Hepatocyte (in vitro differentiated cells): Measurements from ENCODE around the gene PAK2.

ENCODE experiments used
- CTCF ChIP-seq: fragments of 200-600 bp; sonication (generic); IDR thresholded peaks from 2 replicates; pipeline ENCODE4 v1.5.1; 2016; ENCODE audit warnings: antibody characterized with exemption, mild to moderate bottlenecking; ENCODE audit not compliant: poor library complexity
- EZH2 ChIP-seq: fragments of 200-600 bp; sonication (generic); IDR thresholded peaks from 2 replicates; pipeline ENCODE4 v1.6.1; 2016; ENCODE audit warnings: antibody characterized with exemption, mild to moderate bottlenecking, borderline replicate concordance
- EZH2phosphoT487 ChIP-seq: fragments of 200-600 bp; sonication (generic); IDR thresholded peaks from one replicate; pipeline ENCODE4 v1.6.1; 2018; ENCODE audit warnings: antibody characterized with exemption, mild to moderate bottlenecking, low read depth, moderate library complexity; ENCODE audit not compliant: unreplicated experiment, severe bottlenecking

- TF ChIP-seq CTCF, result no peak
- TF ChIP-seq EZH2, result no peak
- TF ChIP-seq EZH2phosphoT487, result no peak
Observed at GRCh38 chr3:196782511-196782910, 42.9 kb downstream of the PAK2 start.
